CD4-positive, alpha-beta T cell treated with Interleukin-2 at 100 ng/mL for 4 hours (primary cell): ENCODE measurements around the gene RNASET2.

ENCODE experiments used
- DNase-seq: peaks from one replicate; pipeline ENCODE4 v3.0.0-alpha.2; 2020; ENCODE audit warnings: low spot score

Gene RNASET2, protein sequence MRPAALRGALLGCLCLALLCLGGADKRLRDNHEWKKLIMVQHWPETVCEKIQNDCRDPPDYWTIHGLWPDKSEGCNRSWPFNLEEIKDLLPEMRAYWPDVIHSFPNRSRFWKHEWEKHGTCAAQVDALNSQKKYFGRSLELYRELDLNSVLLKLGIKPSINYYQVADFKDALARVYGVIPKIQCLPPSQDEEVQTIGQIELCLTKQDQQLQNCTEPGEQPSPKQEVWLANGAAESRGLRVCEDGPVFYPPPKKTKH

DNA sequence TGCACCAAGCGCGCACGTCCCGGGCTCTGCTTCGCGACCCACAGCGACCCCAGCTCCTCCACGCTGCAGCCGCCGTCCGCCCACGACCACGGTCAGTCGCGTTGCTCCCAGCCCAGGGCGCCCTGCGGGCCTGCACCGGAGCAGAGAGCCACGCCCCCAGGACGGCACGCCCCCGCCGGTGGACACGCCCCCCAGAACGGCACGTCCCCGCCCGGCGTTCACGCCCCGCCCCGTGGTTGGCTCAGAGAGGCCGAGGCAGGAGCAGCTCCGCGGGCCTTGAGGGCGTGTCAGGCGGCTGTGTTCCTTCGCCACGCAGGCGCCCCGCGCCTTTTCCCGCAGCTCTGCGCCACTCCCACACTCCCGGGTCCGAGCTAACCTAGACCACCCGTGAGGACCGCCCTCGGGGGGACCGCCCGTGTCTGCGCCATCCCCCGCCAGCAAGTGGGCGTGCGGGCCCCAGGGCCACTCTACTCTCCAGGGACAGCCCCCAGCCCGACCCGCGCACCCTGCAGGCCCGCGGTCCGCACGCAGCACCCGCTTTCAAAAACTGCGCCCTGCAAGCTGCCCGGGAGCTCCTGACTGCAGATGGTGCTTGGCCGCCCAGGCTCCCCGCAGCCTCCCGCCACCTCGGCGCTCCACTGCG lies at the start of gene RNASET2:
TSS of gene RNASET2 (minus strand) at position 107 of the 643 bp plus-strand sequence. CDS start 368 bp downstream, outside the sequence.
- DNase-seq, result peak; percentile 97

DNA sequence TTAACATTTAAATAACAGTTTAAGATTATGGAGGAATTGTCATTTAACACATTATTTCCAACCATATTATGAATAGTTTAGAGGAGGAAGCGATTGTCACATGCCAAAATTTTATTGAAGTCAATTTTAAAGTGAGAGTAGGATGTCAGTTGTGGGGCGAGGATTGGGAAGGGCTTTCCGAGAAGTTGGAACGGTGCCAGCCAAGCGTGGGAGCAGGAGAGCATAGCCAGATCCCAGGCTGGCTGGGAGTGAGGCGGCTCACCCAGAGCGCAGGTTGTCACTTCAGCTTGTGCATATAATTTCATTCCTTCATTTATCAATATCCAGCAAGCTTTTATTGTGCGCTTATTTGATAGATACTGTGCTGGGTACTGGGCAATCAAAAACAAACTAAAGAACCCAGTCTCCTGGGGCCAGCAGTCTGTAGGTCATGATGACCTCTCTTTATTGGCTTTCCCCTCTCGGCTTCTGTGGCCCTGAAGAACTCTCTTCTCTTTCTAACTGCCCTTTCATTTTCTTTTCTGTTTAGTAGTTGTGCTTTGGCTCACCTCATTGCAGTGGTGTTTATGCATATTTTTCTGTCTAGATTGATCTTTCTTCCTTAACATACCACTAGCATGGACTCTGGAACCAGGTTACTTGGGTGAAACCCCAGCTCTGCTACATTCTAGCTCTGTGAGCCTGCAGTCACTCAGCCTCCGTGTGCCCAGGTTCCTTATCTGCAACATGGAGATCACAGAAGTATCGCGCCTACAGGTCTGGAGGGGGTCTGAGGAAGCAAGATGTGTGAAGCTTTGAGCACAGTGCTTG lies 49.2 kb upstream of the RNASET2 start:
- DNase-seq, result no peak

DNA sequence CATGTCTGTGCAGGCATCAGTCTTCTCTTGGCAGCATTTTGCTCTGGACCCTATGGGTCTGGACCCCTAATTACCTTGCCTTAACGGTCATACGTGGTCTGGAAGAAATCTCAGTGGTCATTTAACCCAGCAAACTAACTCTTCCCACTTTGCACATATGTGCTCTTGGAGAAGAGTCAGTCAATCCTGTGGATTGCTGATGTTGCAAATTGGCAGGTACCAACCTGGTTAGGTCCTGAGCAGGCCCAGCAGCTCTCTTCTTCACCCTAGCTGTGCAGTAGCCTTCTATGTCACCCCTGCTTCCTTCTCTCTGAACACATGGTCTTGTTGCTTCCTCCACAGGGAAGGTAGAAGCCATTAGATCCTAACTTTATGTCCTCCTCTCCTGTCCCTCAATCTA lies 44.4 kb upstream of the RNASET2 start:
- DNase-seq, result no peak

DNA sequence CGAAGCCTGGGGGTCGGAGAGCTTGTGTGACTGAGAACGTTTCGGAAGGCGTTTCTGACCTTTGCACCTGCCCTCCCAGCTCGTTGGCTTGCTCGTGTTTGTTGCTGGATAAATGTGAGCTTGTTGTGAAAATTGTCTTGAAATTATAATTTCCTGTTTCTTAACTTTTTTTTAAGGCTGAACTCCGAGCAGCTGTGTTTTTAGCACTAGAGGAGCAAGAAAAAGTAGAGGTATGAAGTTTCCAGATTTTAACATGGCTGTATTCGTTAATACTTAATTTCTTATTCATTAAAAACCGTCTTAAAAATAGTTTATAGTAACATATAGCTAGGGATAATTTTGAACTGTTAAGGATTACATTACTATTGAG lies 43.5 kb upstream of the RNASET2 start:
- DNase-seq, result no peak

DNA sequence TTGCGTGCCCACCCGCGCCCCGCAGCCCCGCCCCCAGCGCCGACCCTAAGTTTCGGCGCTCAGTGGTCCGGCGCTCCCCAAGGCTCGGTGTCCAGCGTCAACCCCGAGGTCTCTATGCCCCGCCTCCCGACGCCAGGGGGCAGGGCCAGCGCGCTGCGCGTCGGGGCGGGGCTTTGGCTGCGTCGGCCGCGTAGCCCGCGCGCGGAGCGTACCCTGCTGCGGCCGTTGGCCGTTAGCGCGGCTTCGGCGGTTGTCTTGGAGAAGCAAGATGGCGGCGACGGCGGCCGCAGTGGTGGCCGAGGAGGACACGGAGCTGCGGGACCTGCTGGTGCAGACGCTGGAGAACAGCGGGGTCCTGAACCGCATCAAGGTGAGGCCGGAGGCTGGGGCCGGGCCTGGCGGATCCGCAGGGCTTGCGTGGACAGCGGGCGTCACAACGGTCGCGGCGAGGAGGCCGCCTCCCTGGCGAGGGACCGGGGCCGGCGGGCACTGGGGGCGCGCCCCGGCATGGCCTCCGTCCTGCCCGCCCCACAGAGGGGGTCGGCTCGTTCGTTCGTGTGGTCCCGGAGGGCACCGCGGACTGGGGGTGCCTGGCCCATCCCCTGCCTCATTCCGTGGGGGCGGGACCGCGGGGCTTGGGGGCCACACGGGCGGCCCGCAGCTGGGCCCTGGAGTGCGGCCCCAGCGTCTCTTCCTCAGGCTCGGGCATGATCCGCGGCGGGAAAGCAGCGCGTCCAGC lies 43.0 kb upstream of the RNASET2 start, which contains the start of gene CEP43:
TSS of gene CEP43 (plus strand) at position 253 of the 739 bp plus-strand sequence. CDS start at position 269, 16 bp downstream.
- DNase-seq, result peak; percentile 91

DNA sequence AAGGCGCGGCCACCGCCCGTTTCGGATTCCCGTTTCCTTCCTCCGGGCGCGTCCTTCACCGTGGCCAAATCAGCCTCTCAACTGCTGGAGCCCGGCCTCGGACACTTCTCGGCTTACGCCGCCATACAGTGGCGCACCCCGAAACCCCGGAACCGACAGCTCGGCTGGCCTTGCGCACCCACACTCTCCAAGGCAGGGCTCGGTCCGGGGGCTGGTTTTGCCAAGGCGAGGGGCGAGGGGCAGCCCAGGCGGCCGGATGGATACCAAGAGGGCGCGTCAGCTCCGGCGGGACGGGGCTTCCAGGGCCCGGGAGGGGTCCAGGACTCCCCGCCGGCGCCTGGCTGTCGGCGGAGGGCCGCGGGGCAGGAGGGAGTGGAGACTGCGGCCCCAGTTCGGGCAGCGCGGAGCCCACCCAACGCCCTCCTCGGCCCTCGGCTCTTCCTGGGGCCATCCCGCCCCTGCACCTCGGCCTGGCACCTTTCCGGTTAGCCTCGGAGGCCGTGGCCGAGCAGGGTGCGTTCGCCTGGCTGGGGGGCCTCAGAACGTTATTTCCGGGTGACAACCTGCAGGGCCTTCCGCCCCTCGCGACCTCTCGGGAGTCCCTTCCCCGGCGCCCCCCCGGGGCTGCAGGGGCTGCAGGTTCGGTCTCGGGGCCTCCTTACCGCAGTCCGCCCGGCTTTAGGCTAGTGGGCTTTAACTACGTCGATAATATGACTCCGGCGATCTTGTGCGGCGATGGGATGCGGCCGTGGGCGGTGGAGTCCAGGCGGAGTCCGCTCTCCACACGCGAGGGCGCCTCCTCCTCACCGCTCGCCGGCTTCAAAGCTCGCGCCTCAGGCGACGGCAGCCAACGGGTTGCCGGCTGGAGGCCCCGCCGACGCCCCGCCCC lies 42.1 kb upstream of the RNASET2 start:
- DNase-seq, result no peak

DNA sequence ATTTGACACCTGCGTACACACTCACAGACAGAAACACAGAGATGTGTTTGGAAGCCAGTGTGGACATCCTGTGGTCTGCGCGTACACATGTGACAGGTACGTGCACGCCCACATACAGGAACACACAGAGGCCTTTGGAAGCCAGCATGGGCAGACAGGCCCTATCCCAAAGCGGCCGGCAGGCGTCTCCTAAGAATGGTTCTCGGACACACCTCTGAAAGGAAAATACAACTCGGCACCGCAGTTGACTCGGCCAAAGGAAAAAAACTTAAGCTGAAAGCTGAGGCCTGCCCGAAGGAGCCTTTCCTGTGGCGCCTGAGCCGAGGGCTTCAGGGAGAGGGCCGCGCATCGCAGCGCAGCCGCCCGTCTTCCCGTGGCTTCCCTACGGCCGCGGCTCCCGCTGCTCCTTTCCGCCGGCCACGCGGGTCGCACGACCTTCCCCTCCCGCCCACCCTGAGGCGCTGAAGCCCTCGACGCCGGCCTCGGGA lies 41.5 kb upstream of the RNASET2 start:
- peak; percentile 39 for DNase-seq

DNA sequence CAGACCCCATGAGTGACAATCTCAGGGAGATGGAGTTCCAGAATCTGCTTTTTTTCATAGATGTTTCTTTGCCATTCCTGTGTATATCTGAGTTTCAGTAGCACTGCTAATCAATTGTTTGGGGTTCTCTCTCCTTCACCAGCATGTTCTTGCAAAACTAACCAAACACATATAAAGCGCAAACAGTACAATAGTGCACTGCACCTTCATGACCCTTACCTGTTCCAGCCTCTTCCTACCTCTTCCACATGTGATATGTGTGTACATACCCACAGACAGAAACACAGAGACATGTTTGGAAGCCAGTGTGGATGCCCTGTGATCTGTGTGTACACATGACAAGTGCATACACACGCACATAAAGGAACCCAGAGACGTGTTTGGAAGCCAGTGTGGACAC lies 41.0 kb upstream of the RNASET2 start:
- DNase-seq, result no peak

DNA sequence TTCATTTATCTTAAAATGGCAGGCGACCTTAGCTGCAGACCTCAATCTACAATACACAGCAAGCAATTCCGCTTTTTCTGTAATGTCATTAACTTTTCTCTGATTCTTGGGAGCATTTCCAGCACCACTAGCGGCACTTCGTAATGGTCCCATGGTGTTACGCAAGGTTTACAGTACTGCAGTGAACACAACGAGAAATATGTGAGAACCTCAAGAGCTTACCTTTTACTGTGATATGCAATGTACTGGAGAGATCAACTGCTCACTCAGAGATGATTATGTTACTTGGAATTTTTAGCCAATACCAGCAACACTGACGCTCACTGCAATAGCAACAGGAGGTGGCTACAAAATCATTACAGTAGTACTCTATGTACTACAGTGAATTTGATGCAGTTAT lies 40.1 kb upstream of the RNASET2 start:
- no peak for DNase-seq

DNA sequence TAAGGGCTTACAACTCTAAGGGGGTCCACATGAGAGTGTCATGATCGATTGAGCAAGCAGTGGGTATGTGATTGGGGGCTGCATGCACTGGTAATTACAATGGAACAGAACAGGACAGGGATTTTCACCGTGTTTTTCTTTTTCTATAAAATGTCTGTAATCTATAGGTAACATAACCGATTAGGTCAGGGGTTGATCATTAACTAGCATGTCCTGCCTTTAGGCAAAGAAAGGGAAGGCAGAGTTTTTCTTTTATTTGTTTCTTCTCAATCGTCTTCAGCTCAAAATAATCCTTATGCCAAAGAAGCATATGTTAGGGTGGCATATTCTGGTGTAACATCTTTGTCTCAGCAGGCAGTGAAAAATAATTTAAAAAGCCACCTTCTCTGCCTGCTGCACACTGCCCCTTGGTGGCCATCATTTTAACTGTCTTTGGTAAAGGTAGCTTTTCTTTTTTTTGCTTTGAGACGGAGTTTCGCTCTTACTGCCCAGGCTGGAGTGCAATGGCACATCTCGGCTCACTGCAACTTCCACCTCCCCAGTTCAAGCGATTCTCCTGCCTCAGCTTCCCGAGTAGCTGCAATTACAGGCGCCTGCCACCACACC lies 33.2 kb upstream of the RNASET2 start:
- DNase-seq, result peak; percentile 68

DNA sequence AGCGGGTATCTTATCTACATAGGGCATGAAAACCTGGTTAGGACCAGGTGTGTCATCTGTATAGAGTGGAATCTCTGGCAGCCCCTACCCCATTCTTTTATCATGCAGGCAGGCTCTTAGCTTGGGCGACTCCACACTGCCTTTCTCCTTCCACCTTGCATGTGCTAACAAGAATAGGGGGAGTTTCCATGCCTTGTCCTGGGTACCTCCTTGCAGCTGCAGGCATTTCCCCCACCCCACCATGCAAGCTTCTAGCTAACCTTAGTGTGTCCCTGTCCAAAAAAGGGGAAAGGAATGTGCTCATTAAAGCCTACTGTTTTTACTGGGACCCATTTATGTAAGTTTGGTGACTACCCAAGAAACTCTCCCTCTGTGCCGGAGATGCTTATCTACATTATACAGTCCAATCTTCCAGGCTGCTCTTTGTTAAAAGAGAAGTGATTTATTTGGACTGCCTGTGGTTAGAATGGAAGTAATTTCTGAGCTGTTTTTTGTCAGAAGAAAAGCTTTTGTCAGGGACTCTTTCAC lies 32.4 kb upstream of the RNASET2 start:
- DNase-seq, result no peak

DNA sequence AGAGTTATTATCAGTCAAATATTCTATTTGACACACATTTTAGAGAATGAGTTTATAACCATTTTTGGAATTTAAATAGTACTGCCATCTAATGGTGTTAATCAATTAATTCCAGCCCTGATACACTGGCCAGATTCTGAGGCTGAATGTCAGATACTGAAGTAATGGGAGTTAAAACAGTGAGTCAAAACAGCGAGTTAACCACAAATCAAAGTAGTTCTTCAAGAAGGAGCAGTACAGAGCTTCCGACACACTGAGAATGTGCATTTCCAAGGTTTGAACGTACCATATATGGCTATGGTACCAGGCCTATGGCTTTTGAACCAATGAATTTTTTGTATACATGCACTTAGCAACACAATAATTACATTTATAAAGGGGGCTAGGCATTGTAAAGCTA lies 31.6 kb upstream of the RNASET2 start:
- DNase-seq, result no peak

DNA sequence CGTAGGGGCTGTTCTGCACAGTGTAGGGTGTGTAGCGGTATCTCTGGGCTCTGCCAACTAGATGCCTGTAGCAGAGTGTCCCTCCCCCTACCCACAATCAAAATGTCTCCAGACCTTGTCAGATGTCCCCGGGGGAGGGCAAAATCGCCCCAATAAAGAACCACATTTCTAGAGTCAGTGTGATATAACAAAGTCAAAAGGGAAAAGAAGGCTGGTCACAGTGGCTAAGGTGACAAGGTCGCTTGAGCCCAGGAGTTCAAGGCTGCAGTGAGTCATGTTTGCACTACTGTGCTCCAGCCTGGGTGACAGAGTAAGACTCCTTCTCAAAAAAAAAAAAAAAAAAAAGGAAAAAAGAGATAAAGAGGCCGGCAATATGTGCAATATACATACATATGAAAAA lies 31.1 kb upstream of the RNASET2 start:
- DNase-seq, result no peak

DNA sequence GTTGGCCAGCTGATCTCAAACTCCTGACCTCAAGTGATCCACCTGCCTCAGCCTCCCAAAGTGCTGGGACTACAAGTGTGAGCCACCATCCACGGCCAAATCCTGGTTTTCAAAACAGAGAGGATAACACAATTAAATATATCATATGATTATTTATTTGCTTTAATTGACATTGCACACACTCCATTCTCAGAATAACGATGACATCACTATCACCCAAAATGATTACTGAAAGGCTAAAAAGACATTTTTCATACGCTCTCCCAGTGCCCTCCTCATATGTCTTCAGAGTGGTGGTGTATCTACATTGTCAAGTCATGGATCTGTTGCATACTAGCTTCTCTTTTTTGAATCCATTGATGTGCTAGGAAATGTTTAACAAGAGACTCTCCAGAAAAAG lies 24.4 kb upstream of the RNASET2 start:
- no peak for DNase-seq

DNA sequence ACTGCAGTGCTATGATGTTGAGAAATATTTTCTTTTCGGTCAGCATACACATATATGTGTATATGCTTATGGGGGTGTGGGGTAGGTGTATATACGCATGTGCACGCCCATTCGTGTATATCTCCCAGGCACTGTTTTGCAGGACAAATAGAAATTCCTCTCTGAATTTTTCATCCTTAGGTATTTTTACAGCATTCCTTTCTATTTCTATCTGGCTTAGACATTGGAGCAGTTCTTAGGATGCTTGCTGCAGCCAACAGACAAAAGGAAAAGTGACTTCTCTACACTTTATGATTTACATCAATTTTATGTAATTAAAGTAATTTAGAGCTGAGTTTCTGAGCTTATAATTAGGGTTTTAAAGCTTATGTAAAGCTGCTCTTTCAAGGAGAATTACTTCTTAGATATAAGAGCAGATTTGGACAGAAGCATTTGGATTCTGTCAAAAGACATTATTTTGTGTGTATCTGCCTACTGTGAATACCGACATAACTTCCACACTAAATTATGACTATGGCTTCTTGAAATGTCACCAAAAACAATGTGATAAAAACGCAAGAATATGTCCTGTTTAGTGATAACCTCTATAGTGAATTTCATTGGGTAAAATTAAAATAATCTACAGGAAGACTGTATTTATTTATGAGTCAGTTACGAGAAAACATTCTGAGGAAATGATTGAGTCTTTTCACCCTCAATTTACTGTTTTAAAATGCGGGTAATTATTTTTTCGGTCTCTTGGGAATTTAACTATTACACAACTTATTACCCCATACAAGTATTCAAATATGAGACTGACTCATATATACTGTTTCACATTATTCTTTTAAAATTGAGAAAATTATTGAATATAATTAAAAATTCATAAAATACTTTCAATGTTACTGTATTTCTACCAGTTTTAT lies 21.5 kb upstream of the RNASET2 start:
- DNase-seq, result no peak

DNA sequence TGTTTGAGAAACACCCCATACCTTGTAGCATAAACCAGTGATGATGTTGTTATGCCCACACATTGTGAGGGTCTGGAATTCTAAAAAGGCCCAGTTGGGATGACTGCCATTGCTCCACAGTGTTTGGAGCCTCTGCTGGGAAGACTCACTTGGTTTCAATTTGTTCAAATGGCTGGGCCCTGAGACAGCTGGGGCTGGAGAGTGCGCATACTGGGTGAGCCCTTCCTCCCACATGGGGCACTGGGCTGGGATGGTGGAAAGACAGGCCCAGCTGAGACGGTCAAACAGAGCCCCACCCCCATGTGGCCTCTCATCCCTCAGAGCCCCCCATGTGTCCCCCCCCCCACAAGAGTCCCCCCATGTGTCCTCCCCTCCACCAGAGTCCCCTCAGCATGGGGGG lies 20.3 kb upstream of the RNASET2 start:
- no peak for DNase-seq

DNA sequence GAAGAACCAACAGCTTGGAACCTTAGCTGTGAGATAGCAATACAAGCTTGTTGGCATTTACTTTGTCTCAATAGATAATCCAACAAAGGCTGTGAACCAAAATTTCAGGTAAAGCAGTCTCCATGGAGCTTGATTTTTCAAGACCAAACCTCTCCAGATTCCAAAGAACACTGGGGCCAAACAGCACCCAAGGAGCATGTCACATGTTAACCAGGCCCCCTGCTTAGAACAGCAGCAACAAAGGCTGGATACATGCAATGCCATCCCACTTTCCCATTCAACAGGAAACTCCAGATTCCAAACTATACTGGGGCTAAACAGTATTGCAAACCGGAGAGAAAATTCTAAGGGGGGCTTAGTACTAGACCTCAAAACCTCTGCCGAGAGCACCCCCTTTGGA lies 15.8 kb upstream of the RNASET2 start:
- no peak for DNase-seq

DNA sequence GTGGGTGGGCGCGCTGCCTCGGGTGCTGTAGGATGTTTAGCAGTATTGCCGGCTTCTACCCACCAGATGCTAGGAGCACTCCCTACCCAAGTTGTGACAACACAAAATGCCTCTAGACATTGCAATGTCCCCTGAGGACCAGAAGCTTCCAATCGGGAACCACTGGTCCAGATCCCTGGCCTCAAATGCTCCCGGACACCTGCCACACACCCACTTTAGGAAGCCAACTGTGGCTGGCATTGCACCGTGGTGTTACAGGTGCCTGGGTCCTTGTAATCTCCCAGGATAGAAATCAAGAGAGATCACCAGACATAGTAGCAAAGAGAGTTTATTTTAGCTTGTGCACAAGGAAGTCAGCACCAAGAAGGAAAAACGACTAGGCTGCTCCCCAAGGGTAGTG lies 14.9 kb upstream of the RNASET2 start:
- no peak for DNase-seq

DNA sequence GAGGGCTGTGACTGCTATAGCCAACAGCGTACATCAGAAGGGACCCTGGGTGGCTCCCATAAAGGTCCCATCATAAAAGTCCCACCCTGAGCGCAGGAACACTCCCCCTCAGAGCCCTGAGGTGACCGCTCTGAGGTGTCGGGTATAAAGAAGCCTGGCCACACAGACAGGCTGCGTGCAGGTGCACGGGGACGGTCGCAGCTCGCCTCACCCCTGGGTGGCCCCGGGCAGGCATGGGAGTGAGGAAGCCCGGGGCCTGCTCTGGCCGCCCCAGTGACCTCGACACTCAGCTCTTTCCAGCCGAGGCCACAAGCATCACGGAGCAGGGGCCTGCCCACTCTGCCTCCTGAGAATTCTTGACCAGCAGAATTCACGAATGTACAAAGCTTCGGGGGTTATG lies 14.4 kb upstream of the RNASET2 start:
- DNase-seq, result no peak
